ENCODE data around the gene ETHE1.
A peak's percentile ranks its signal among the peaks of the same experiment; 100 is the strongest.

The ETHE1 gene, protein sequence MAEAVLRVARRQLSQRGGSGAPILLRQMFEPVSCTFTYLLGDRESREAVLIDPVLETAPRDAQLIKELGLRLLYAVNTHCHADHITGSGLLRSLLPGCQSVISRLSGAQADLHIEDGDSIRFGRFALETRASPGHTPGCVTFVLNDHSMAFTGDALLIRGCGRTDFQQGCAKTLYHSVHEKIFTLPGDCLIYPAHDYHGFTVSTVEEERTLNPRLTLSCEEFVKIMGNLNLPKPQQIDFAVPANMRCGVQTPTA

GRCh38 chr19:43526884-43527859 is at the start of gene ETHE1:
TSS of gene ETHE1 (minus strand) at chr19:43527201. CDS start at chr19:43527177, 24 bp downstream.
- peak; percentile 87 for DNase-seq (ENCODE audit: low spot score)

GRCh38 chr19:43575955-43576878 is 49.2 kb upstream of the ETHE1 start:
- DNase-seq (ENCODE audit: low spot score), result no peak

GRCh38 chr19:43575156-43575950 is 48.4 kb upstream of the ETHE1 start, which contains the start of the genes PINLYP and XRCC1:
TSS of gene PINLYP (plus strand) at chr19:43575801. CDS start at chr19:43577192, 1,391 bp downstream.
TSS of gene XRCC1 (minus strand) at chr19:43575527. CDS start at chr19:43575458, 69 bp downstream.
- DNase-seq (ENCODE audit: low spot score), result peak; percentile 100

- DNase-seq (ENCODE audit: low spot score), result no peak
These were observed 47.6 kb upstream of the ETHE1 start for GRCh38 chr19:43574424-43575155.

- no peak for DNase-seq (ENCODE audit: low spot score)
These were observed 45.2 kb upstream of the ETHE1 start for GRCh38 chr19:43572171-43572588.

DNA sequence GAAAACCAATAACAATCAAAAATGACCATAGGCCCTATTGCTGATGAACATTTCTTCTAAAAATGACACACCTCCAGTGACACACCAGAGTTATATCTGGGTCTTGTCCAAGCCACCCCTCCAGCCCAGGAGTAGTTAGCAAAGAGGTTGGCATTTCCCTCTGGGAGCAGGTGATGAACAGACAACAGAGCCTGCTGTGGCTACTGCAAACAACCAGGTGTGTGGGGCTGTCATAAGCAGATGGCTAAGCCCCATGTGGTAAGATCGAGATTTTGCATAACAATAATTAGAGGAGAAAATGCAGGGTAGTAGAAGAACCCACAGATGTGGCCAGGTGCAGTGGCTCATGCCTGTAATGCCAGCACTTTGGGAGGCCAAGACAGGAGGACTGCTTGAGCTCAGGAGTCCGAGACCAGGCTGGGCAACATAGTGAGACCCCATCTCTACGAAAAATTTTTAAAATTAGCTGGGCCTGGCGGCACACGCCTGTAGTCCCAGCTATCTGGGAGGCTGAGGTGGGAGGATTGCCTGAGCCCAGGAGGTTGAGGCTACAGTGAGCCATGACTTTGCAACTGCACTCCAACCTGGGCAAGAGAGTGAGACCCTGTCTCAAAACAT is 43.3 kb upstream of the ETHE1 start:
- no peak for DNase-seq (ENCODE audit: low spot score)

- no peak for DNase-seq (ENCODE audit: low spot score)
These were observed 42.7 kb upstream of the ETHE1 start for GRCh38 chr19:43569657-43570056.

GRCh38 chr19:43564800-43565199 is 37.8 kb upstream of the ETHE1 start:
- DNase-seq (ENCODE audit: low spot score), result peak; percentile 45

DNA sequence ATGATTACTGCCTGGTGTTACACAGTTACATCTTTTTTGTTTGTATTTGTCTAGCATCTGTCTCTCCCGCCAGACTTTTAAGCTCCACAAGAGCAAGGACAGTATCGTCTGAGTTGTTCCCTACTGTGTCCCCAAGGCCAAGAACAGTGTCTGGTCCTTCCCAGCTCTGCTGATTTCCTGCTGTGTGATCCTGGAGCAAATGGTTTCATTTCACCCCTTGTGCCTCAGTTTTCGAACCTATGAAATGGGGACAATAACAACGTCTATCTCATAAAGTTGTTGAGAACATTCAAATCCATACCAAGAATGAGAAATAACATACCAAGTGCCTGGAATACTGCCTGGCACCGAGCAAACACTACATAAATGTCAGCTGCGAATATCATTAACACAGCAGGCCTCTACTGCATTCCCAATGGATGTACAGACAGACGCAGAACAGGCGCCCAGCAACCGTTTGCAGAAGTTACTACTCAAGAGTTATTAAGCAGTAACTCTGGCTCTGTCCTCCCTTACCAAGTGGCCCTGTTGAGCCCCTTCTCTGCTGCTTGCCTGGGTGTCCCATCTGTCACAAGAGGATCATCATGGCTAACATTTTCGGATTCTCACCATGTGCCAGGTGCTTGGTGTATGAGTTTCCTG is 36.9 kb upstream of the ETHE1 start:
- no peak for DNase-seq (ENCODE audit: low spot score)

DNA sequence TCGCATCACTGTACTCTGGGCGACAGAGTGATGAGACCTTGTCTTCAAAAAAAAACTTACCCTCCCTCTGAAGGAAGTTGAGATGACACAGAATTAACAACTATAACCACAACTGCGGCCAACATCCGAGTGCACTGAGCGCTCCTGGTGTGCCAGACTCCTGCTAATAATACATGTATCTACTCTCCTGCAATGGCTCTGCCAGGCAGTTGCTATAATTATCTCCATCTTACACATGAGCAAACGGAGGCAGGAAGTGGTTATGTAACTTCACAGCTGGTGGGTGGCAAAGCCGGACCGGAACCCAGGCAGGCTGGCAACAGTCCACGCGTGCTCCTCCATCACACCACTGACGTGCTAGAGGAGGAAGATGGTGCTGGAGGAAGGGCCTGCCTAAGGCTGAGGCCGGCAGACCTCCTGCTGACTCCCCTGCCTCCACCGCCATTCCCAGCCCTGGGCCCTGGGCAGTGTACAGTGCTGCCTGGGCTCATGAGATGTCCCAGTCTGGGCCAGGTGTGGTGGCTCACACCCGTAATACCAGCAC is 35.8 kb upstream of the ETHE1 start:
- DNase-seq (ENCODE audit: low spot score), result peak; percentile 90

GRCh38 chr19:43562226-43562697 is 35.3 kb upstream of the ETHE1 start:
- no peak for DNase-seq (ENCODE audit: low spot score)

DNA sequence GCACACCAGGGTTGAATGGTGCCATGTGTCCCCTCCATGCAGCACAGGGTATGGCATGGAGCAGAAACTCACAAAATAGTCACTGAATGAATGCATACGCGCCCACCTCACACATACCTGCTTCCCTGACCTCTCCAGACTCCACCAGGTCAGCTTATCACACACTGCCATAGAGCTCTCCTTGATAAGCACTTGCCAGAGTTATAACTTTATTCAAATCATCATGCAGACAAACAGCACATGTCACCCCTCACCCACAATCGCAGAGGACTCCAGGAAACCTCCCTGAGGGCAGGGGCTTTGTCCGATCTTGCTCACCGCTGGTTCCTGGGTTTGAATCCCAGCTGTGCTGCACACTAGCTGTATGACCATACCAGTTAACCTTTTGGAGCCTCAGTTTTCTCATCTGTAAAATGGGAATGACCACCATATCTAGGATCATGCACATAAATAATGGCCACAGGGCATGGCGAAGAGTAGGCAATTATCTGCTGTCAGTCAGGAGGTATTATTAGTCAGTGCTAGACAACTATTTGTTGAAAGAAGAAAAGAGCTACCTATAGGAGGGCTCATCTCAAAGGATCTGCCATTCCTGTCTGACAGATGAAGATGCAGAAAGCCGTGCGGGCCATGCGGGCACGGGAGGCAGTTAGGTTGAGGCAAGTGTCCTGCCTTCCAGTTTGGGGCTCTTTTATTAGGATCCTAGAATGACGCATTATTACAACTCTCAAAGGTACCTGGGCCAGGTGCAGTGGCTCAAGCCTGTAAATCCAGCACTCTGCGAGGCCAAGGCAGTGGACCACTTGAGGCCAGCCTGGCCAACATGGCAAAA is 34.4 kb upstream of the ETHE1 start:
- no peak for DNase-seq (ENCODE audit: low spot score)

DNA sequence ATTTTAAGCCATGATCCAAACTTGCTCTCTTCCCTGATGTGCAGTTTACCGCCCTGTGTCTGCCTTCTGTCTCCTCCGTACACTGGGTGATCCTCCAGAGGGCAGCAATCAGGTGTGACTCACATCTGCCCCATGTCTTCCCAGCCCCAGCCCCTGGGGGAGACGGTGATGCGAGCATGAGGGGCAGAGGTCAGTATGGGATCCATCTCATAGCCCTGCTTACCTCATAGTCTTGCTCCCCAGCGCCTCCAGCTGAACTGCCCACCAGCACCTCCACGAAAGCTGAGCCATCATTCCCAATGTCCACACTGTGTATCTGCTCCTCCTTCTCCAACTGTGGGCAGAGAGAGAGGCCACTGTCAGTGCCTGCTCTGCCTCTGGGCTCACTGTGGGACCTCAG is 33.7 kb upstream of the ETHE1 start:
- no peak for DNase-seq (ENCODE audit: low spot score)

DNA sequence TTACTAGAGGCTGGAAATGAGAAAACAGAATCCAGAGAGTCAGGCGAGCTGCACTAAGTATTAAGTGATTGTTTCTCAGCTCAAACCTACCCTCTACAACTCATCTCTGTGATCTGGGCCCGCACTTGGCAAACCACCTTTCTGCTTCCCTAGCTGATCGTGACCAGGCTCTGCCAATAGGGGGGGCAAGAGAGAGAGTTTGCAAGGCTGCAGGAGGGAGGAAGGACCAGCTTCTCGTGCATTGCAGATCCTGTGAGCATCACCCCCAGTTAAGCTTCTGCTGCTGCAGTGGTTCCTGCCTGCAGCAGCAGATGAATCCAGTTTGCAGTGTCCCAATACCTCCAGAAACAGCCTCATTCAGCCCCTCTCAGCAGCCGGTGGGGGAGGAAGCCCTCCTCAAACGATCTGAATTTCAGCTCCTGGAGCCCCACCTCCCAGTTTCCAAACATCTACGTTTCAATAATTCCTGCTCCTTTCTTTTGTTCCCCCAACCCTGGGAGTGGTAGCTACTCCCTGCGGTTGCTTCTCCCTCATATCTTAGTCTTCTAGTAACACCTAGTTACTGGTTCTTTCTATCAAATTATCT is 28.3 kb upstream of the ETHE1 start:
- peak; percentile 89 for DNase-seq (ENCODE audit: low spot score)

- DNase-seq (ENCODE audit: low spot score), result no peak
These were observed 27.4 kb upstream of the ETHE1 start for GRCh38 chr19:43554317-43554895.

- DNase-seq (ENCODE audit: low spot score), result no peak
These were observed 26.7 kb upstream of the ETHE1 start for GRCh38 chr19:43553656-43554055.

GRCh38 chr19:43552616-43553015 is 25.6 kb upstream of the ETHE1 start:
- no peak for DNase-seq (ENCODE audit: low spot score)

All from Ammon's horn (tissue), 1 donor.